Measurements from ENCODE around the gene G3BP2. TPM values are rescaled to one million over a fixed set of nuclear protein-coding genes. Genes with fewer than 3 reads are reported as not detected.

The G3BP2 gene
- total and polyA plus RNA-seq, 2 of the 13 experiments (the other 11 are each of a cell fraction or from before 2014, with no cell fraction given), result 51.7 to 179 TPM

- Histone ChIP-seq H3K27me3 (ENCODE audit: control insufficient read depth in 1 of 2, insufficient read depth in 2 of 2, low read length in 2 of 2) (no peaks in the 10 kb centered on the region; a peak in 1 of 5 replicates), H2AFZ (ENCODE audit: low read length) (no peak overlapping the region), H3K4me1 (ENCODE audit: insufficient read depth, low read length) (peaks cover 35% of the 10 kb centered on the region), H3K79me2 (ENCODE audit: insufficient read depth, low read length) (peaks cover 48% of the 10 kb centered on the region), H3K9ac (ENCODE audit: insufficient read depth, low read depth, low read length) (no peak overlapping the region), H3K9me3 (ENCODE audit: low read length) (no peaks in the 10 kb centered on the region), H3K4me2 (ENCODE audit: low read depth, low read length) (peak overlapping the region; percentile 83), H4K20me1 (ENCODE audit: insufficient read depth, low read length) (peaks cover 11% of the 10 kb centered on the region), H3K36me3 (replicated peaks in 1 of 2; ENCODE audit: control insufficient read depth in 1 of 2, insufficient read depth in 2 of 2, low read length in 2 of 2) (no peaks in the 10 kb centered on the region; a peak in 1 of 5 replicates), H3K4me3 (replicated peaks in 1 of 3; ENCODE audit: insufficient read depth in 1 of 3, low read depth in 2 of 3, low read length in 3 of 3) (peak overlapping the region in 1 of 3 experiments; percentile 87; a peak in 1 of 6 replicates), H3K27ac (ENCODE audit: extremely low read length, insufficient read depth, low read length) (no peak overlapping the region)
- BruUV-seq (replicated peaks), result no TSS peak
- ChIA-PET POLR2A (interaction anchor here (0.8 to 2.9 kb wide), 3 partner anchors 13 to 47 kb away, joined by 3 to 26 read pairs (median 23); no protein-coding TSS in a partner anchor), CTCF (ENCODE audit: low intra/inter-chr PET ratio, low total read pairs) (no interaction called here)
- ATAC-seq, result no peak
- in situ Hi-C loops (cut with HindIII; ENCODE audit: extremely low pct_ligation_motif_present, low pct_unique_long_range_greater_than_20kb) (loop anchor here (5.0 kb wide), 1 partner anchor 50 kb away; the partner anchor contains the start of gene G3BP2), intact Hi-C loops (cut with micrococcal nuclease; ENCODE audit: unreplicated experiment) (loop anchor here (5.0 kb wide), 1 partner anchor 125 kb away; no protein-coding TSS in a partner anchor)
- TF ChIP-seq HMG20B (CRISPR knock-in tag; conservative IDR thresholded peaks at IDR 0.05) (no peak), GRHL1 (CRISPR knock-in tag; conservative IDR thresholded peaks at IDR 0.05) (no peak), SAFB2 (CRISPR knock-in tag; IDR thresholded peaks at IDR 0.05; ENCODE audit: borderline replicate concordance, low read depth) (no peak), ZNF75D (CRISPR knock-in tag; IDR thresholded peaks at IDR 0.05; ENCODE audit: borderline replicate concordance) (no peak), SNAPC2 (CRISPR knock-in tag; IDR thresholded peaks at IDR 0.05) (no peak), CREM (IDR thresholded peaks at IDR 0.05) (no peak), CREM (CRISPR knock-in tag; IDR thresholded peaks at IDR 0.05) (no peak), MTA3 (CRISPR knock-in tag; IDR thresholded peaks at IDR 0.05) (no peak), ZNF337 (CRISPR knock-in tag; IDR thresholded peaks at IDR 0.05; ENCODE audit: borderline replicate concordance, low read depth) (no peak), ZKSCAN5 (CRISPR knock-in tag; IDR thresholded peaks at IDR 0.05) (no peak), ZNF883 (CRISPR knock-in tag; IDR thresholded peaks at IDR 0.05; ENCODE audit: not compliant biosample characterization) (no peak)
- WGBS (ENCODE audit: low lambda C conversion rate), result 79% methylated on average over 3 of the region's 3 CpGs
- DNase-seq (ENCODE audit: low spot score), result no peak
- FAIRE-seq, result no peak
These were observed 49.2 kb upstream of the G3BP2 start for GRCh38 chr4:75722417-75722816.

Measured in HepG2 (cell line).